Endothelial cell of umbilical vein (primary cell): ENCODE data around the gene TRDN. TPM values are rescaled to one million over a fixed set of nuclear protein-coding genes. Genes with fewer than 3 reads are reported as not detected.

Experiments used
- BruUV-seq: library from RNA; stranded (reverse); fragments of 400-500 nt; replicated peaks from 2 replicates; lab custom pipeline; 2021; lab: Mats Ljungman, UMichigan
- CTCF ChIA-PET: fragments of 300-600, 350-600 bp; sonication (Branson Sonifier 250); formaldehyde crosslinking; loops from one replicate; lab custom pipeline; 2021; ENCODE audit warnings: antibody characterized with exemption, inconsistent platforms; lab: Charles Lee
- POLR2A ChIA-PET: fragments of 300-600, 350-600 bp; sonication (Branson Sonifier 250); formaldehyde crosslinking; loops from one replicate; lab custom pipeline; 2021; ENCODE audit warnings: antibody characterized with exemption, inconsistent platforms; lab: Charles Lee
- DNase-seq: peaks from one replicate; pipeline ENCODE4 v3.0.0-alpha.2; 2011; ENCODE audit warnings: low read depth, low spot score
- FAIRE-seq: peaks from 2 replicates; lab custom pipeline; 2011; peaks lifted over from hg19 to GRCh38; lab: Jason Lieb, UNC
- H2AFZ ChIP-seq: 2 replicates; pipeline ENCODE4 v1.6.0; 2012; ENCODE audit warnings: low read depth, low read length, control low read depth, inconsistent platforms
- H3K27ac ChIP-seq: 2 replicates; pipeline ENCODE4 v1.5.1; 2011; ENCODE audit warnings: low read depth, mild to moderate bottlenecking, control low read depth, low read length, moderate library complexity; ENCODE audit not compliant: insufficient read depth
- H3K27me3 ChIP-seq, 2 experiments: 2 replicates each; pipeline versions ENCODE4 v1.6.0 to v1.6.1; 2011; ENCODE audit warnings: low read length in 2 of 2, mixed read lengths in 1 of 2; ENCODE audit not compliant: control insufficient read depth in 2 of 2, insufficient read depth in 2 of 2
- H3K36me3 ChIP-seq, 2 experiments: 2 replicates in 1 of 2; 3 replicates in 1 of 2; pipeline ENCODE4 v1.5.1; 2011; ENCODE audit warnings: low read length in 2 of 2, mild to moderate bottlenecking in 1 of 2, moderate library complexity in 1 of 2; ENCODE audit not compliant: control insufficient read depth in 2 of 2, insufficient read depth in 2 of 2; ENCODE audit errors: extremely low read depth in 1 of 2
- H3K4me1 ChIP-seq: 3 replicates; pipeline ENCODE4 v1.5.1; 2011; ENCODE audit warnings: mild to moderate bottlenecking, low read length; ENCODE audit not compliant: control insufficient read depth, insufficient read depth; ENCODE audit errors: extremely low read depth
- H3K4me2 ChIP-seq: 2 replicates; pipeline ENCODE4 v1.6.1; 2011; ENCODE audit warnings: low read length, control low read depth, mixed read lengths; ENCODE audit not compliant: insufficient read depth
- H3K4me3 ChIP-seq, 3 experiments: fragments of 200-600 bp in 1 of 3; sonication (generic), shearing (Covaris generic) in 1 of 3; replicated peaks in 1 of 3; 2 replicates each; pipeline ENCODE4 v1.5.1; 2011 to 2016; ENCODE audit warnings: control low read depth in 3 of 3, low read length in 3 of 3, mild to moderate bottlenecking in 2 of 3, inconsistent platforms in 1 of 3, low read depth in 1 of 3, moderate library complexity in 1 of 3; ENCODE audit not compliant: insufficient read depth in 1 of 3
- H3K79me2 ChIP-seq: 2 replicates; pipeline ENCODE4 v1.6.0; 2012; ENCODE audit warnings: low read length, inconsistent platforms; ENCODE audit not compliant: control insufficient read depth, insufficient read depth
- H3K9ac ChIP-seq: replicated peaks from 2 replicates; pipeline ENCODE3; 2011; ENCODE audit warnings: low read length, control low read depth; ENCODE audit not compliant: insufficient read depth; ENCODE audit errors: extremely low read depth
- H3K9me1 ChIP-seq: replicated peaks from 3 replicates; pipeline ENCODE4 v1.6.0; 2011; ENCODE audit warnings: mild to moderate bottlenecking, low read length; ENCODE audit not compliant: control insufficient read depth, insufficient read depth; ENCODE audit errors: extremely low read depth
- H3K9me3 ChIP-seq: replicated peaks from 2 replicates; pipeline ENCODE4 v1.5.1; 2012; ENCODE audit warnings: low read length, inconsistent platforms; ENCODE audit not compliant: control insufficient read depth, insufficient read depth
- H4K20me1 ChIP-seq: replicated peaks from 2 replicates; pipeline ENCODE3; 2011; ENCODE audit warnings: mild to moderate bottlenecking, low read length; ENCODE audit not compliant: control insufficient read depth, insufficient read depth; ENCODE audit errors: extremely low read depth
- EZH2 ChIP-seq: IDR thresholded peaks from 2 replicates; pipeline ENCODE4 v1.6.1; 2012; ENCODE audit warnings: borderline replicate concordance, low read depth, mild to moderate bottlenecking, moderate library complexity, low read length, inconsistent platforms; ENCODE audit not compliant: severe bottlenecking
- FOS ChIP-seq: IDR thresholded peaks from 2 replicates; pipeline ENCODE4 v1.6.1; 2011; ENCODE audit warnings: mild to moderate bottlenecking, low read length, moderate library complexity, borderline replicate concordance; ENCODE audit not compliant: insufficient read depth
- GATA2 ChIP-seq: IDR thresholded peaks from 2 replicates; pipeline ENCODE4 v1.7.0; 2011; ENCODE audit warnings: low read depth, mild to moderate bottlenecking, moderate library complexity, mixed read lengths, low read length; ENCODE audit not compliant: insufficient read length, insufficient read depth
- JUN ChIP-seq: IDR thresholded peaks from 2 replicates; pipeline ENCODE4 v1.6.1; 2011; ENCODE audit warnings: borderline replicate concordance, low read depth; ENCODE audit not compliant: insufficient read length, insufficient read depth
- MYC ChIP-seq: IDR thresholded peaks from one replicate; pipeline ENCODE4 v1.6.1; 2011; ENCODE audit warnings: mild to moderate bottlenecking, low read depth, low read length
- POLR2A ChIP-seq: IDR thresholded peaks from 2 replicates; pipeline ENCODE4 v1.6.1; 2012; ENCODE audit warnings: low read depth, mild to moderate bottlenecking, control low read depth, low read length
- POLR2AphosphoS5 ChIP-seq: IDR thresholded peaks from 2 replicates; pipeline ENCODE4 v1.6.1; 2012; ENCODE audit warnings: low read depth, mild to moderate bottlenecking, control low read depth, low read length, moderate library complexity; ENCODE audit not compliant: insufficient read depth
- dilution Hi-C: fragments of 300-500 bp; cut with MboI; formaldehyde crosslinking; loops from one replicate; pipeline ENCODE4 v1.15.0; 2019; ENCODE audit warnings: low sequenced_read_pairs; ENCODE audit not compliant: extremely low pct_ligation_motif_present
- intact Hi-C: fragments of 100-400 bp; cut with micrococcal nuclease; formaldehyde crosslinking; loops from one replicate; pipeline ENCODE4 v1.10.0; 2022
- polyA plus RNA-seq, 4 experiments: library from polyadenylated mRNA; depleted of rRNA in 3 of 4; stranded (reverse) in 3 of 4; unstranded in 1 of 4; fragments of >200 nt; gene quantifications; 2 replicates each; pipeline versions ENCODE4 v1.2.1 to v1.2.3, GENCODE V29; 2011 to 2012; ENCODE audit warnings: missing spikeins in 1 of 4
- total RNA-seq: library from RNA; stranded (reverse); gene quantifications from 2 replicates; pipeline ENCODE4 v1.2.3, GENCODE V29; 2021
- TF ChIP-seq, protein P1 (sequence below), 2 donors: IDR thresholded peaks; 1 replicate in 1 of 2; 2 replicates in 1 of 2; pipeline ENCODE4 v1.5.1; 2011; ENCODE audit warnings: low read length in 2 of 2, mild to moderate bottlenecking in 2 of 2, moderate library complexity in 2 of 2, control low read depth in 1 of 2, inconsistent platforms in 1 of 2, low read depth in 1 of 2; ENCODE audit not compliant: insufficient read depth in 1 of 2; ENCODE audit errors: extremely low read depth in 1 of 2
- TF ChIP-seq, protein P2 (sequence below): IDR thresholded peaks from 2 replicates; pipeline ENCODE4 v1.6.1; 2011; ENCODE audit not compliant: insufficient read depth, insufficient read length

Gene TRDN
- total and polyA plus RNA-seq, 2 donors (not counting 3 experiments of a cell fraction or from before 2014, with no cell fraction given): not detected

DNA sequence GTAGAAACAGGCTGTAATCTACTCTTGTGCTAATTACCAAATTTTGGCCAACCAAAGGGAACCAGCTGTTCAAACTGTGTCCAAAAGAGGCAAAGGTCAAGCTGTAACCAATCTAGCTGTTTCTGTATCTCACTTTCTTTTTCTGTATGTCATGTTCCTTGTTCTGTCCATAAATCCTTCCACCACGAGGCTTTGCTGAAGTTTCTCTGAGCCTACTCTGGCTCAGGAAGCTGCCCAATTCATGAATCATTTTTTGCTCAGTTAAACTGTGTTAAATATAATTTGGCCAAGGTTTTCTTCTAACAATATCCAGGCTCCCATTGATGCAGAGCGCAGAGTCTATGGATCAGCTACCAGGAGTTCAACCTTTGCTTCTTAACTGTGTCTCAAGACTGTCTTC is 272.8 kb downstream of the TRDN start:
- intact Hi-C loops: no loop called here
- no peaks in the 10 kb centered on the region for H3K4me1 ChIP-seq
- no peaks in the 10 kb centered on the region for H3K79me2 ChIP-seq
- ChIA-PET CTCF (no interaction called here), POLR2A (no interaction called here)
- no peak overlapping the region for H3K9ac ChIP-seq
- DNase-seq (no peak), FAIRE-seq (no peak)
- H3K36me3 ChIP-seq: no peaks in the 10 kb centered on the region
- no peaks in the 10 kb centered on the region for H3K27me3 ChIP-seq
- no peak overlapping the region for H3K27ac ChIP-seq
- H3K4me3 ChIP-seq: no peak overlapping the region
- H3K4me2 ChIP-seq: no peak overlapping the region
- BruUV-seq: no TSS peak
- no peak for TF ChIP-seq GATA2
- TF ChIP-seq, protein P1, sequence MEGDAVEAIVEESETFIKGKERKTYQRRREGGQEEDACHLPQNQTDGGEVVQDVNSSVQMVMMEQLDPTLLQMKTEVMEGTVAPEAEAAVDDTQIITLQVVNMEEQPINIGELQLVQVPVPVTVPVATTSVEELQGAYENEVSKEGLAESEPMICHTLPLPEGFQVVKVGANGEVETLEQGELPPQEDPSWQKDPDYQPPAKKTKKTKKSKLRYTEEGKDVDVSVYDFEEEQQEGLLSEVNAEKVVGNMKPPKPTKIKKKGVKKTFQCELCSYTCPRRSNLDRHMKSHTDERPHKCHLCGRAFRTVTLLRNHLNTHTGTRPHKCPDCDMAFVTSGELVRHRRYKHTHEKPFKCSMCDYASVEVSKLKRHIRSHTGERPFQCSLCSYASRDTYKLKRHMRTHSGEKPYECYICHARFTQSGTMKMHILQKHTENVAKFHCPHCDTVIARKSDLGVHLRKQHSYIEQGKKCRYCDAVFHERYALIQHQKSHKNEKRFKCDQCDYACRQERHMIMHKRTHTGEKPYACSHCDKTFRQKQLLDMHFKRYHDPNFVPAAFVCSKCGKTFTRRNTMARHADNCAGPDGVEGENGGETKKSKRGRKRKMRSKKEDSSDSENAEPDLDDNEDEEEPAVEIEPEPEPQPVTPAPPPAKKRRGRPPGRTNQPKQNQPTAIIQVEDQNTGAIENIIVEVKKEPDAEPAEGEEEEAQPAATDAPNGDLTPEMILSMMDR (IDR thresholded peaks at IDR 0.05; ENCODE audit: extremely low read depth in 1 of 2, insufficient read depth in 1 of 2, low read depth in 1 of 2, low read length in 2 of 2): no peak
- no peak for TF ChIP-seq JUN
- TF ChIP-seq MYC: no peak
- no peak for TF ChIP-seq POLR2A
- TF ChIP-seq POLR2AphosphoS5: no peak
- TF ChIP-seq EZH2: no peak
- TF ChIP-seq, protein P2, sequence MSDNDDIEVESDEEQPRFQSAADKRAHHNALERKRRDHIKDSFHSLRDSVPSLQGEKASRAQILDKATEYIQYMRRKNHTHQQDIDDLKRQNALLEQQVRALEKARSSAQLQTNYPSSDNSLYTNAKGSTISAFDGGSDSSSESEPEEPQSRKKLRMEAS: no peak
- no peak for TF ChIP-seq FOS
- dilution Hi-C loops: no loop called here
- H4K20me1 ChIP-seq: no peaks in the 10 kb centered on the region
- H3K9me3 ChIP-seq: no peaks in the 10 kb centered on the region
- no peaks in the 10 kb centered on the region for H3K9me1 ChIP-seq
- no peak overlapping the region for H2AFZ ChIP-seq
